ENCODE measurements around the gene MYH9. TPM values are rescaled to one million over a fixed set of nuclear protein-coding genes. Genes with fewer than 3 reads are reported as not detected.
A peak's percentile ranks its signal among the peaks of the same experiment; 100 is the strongest.

Gene MYH9
- polyA plus RNA-seq, 1 of the 3 experiments (the other 2 are of a cell fraction) = 303 TPM

GRCh38 chr22:36362932-36363331, 24.8 kb downstream of the MYH9 start:
- Histone ChIP-seq H4K20me1 (ENCODE audit: insufficient read depth) (peaks cover 99% of the 10 kb centered on the region), H3K27me3 (ENCODE audit: insufficient read depth) (no peaks in the 10 kb centered on the region), H2AFZ (ENCODE audit: low read depth) (no peak overlapping the region), H3K9ac (peak overlapping the region; percentile 26; the same call in 1 of the 2 replicates), H3K4me1 (ENCODE audit: control insufficient read depth in 1 of 2, insufficient read depth in 2 of 2, low read depth in 1 of 2, low read length in 1 of 2) (peaks cover 44 to 86% of the 10 kb centered on the region in 2 experiments), H3K27ac (ENCODE audit: low read depth in 2 of 2, low read length in 1 of 2) (peak overlapping the region in 1 of 2 experiments; percentile 84; a peak in 2 of 4 replicates), H3K9me2 (no peaks in the 10 kb centered on the region), H3K9me3 (no peaks in the 10 kb centered on the region), H3F3A (replicated peaks; ENCODE audit: insufficient read depth) (peaks cover 52% of the 10 kb centered on the region), H3K4me2 (peak overlapping the region; percentile 76; the same call in 1 of the 2 replicates), H3K4me3 (ENCODE audit: low read depth in 2 of 2, low read length in 1 of 2) (no peak overlapping the region), H3K36me3 (replicated peaks in 1 of 2; ENCODE audit: control insufficient read depth in 1 of 2, insufficient read depth in 2 of 2, low read length in 1 of 2) (peaks cover 5 to 6% of the 10 kb centered on the region in 2 experiments), H3K79me2 (ENCODE audit: insufficient read depth) (peaks cover 100% of the 10 kb centered on the region)
- CTCF ChIA-PET = interaction anchor here (0.7 to 1.5 kb wide), 3 partner anchors 13 to 107 kb away, joined by 3 to 5 read pairs (median 3); no protein-coding TSS in a partner anchor
- WGBS (ENCODE audit: low lambda C conversion rate) = 65% methylated on average over 2 of the region's 2 CpGs
- TF ChIP-seq EZH2phosphoT487 (IDR thresholded peaks at IDR 0.05; ENCODE audit: borderline replicate concordance, low read depth) = no peak
- TF ChIP-seq RXRA (IDR thresholded peaks at IDR 0.05; ENCODE audit: borderline replicate concordance, low read depth) = no peak
- TF ChIP-seq RCOR1 (IDR thresholded peaks at IDR 0.05; ENCODE audit: low read length) = no peak
- no peak for TF ChIP-seq USF2 (IDR thresholded peaks at IDR 0.05; ENCODE audit: borderline replicate concordance, low read depth, low read length)
- no peak for TF ChIP-seq NRF1 (IDR thresholded peaks at IDR 0.05; ENCODE audit: low read depth, low read length)
- 0 out of 2 replicates have a peak, but pooled peaks have one; percentile 42 for TF ChIP-seq FOSL2 (IDR thresholded peaks at IDR 0.05; ENCODE audit: borderline replicate concordance, low read depth)
- no peak for TF ChIP-seq SIN3A (IDR thresholded peaks at IDR 0.05; ENCODE audit: borderline replicate concordance, low read depth, low read length)
- TF ChIP-seq PBX3 (IDR thresholded peaks at IDR 0.05) = no peak
- TF ChIP-seq RAD21 (IDR thresholded peaks at IDR 0.05; ENCODE audit: low read length) = no peak
- no peak for TF ChIP-seq TEAD4 (IDR thresholded peaks at IDR 0.05; ENCODE audit: borderline replicate concordance, insufficient read depth)
- peak; percentile 38 for TF ChIP-seq JUND (IDR thresholded peaks at IDR 0.05)
- no peak for TF ChIP-seq GATA2 (CRISPR knock-in tag; IDR thresholded peaks at IDR 0.05)
- TF ChIP-seq MAX (IDR thresholded peaks at IDR 0.05; ENCODE audit: low read depth) = no peak
- no peak for TF ChIP-seq TCF12 (IDR thresholded peaks at IDR 0.05)
- TF ChIP-seq CHD2 (IDR thresholded peaks at IDR 0.05; ENCODE audit: low read length, partially characterized antibody) = no peak
- POLR2A ChIA-PET = no interaction called here
- no peak for DNase-seq

GRCh38 chr22:36362075-36362474, 25.7 kb downstream of the MYH9 start:
- H3K9me2 ChIP-seq = no peaks in the 10 kb centered on the region
- TF ChIP-seq MXI1 (IDR thresholded peaks at IDR 0.05; ENCODE audit: low read depth, low read length) (no peak), REST (IDR thresholded peaks at IDR 0.05; ENCODE audit: low read depth, low read length) (no peak), USF1 (IDR thresholded peaks at IDR 0.05; ENCODE audit: borderline replicate concordance, low read depth) (no peak), USF2 (IDR thresholded peaks at IDR 0.05; ENCODE audit: borderline replicate concordance, low read depth, low read length) (no peak), TCF12 (IDR thresholded peaks at IDR 0.05) (no peak), GABPA (IDR thresholded peaks at IDR 0.05; ENCODE audit: low read depth) (no peak), POLR2AphosphoS5 (IDR thresholded peaks at IDR 0.05; ENCODE audit: low read depth, low read length) (no peak), RFX5 (IDR thresholded peaks at IDR 0.05; ENCODE audit: low read length) (no peak)

More at GRCh38 chr22:36362075-36362474, 25.7 kb downstream of the MYH9 start:
- no peak for DNase-seq
- Histone ChIP-seq H3K9ac (no peak overlapping the region), H3K36me3 (replicated peaks in 1 of 2; ENCODE audit: control insufficient read depth in 1 of 2, insufficient read depth in 2 of 2, low read length in 1 of 2) (peaks cover 4 to 5% of the 10 kb centered on the region in 2 experiments), H3K4me3 (ENCODE audit: low read depth in 2 of 2, low read length in 1 of 2) (no peak overlapping the region), H3K79me2 (ENCODE audit: insufficient read depth) (peaks cover 100% of the 10 kb centered on the region), H3K4me2 (peak overlapping the region; percentile 75), H3F3A (replicated peaks; ENCODE audit: insufficient read depth) (peaks cover 54% of the 10 kb centered on the region), H3K27me3 (ENCODE audit: insufficient read depth) (no peaks in the 10 kb centered on the region), H4K20me1 (ENCODE audit: insufficient read depth) (peaks cover 99% of the 10 kb centered on the region), H2AFZ (ENCODE audit: low read depth) (no peak overlapping the region), H3K4me1 (ENCODE audit: control insufficient read depth in 1 of 2, insufficient read depth in 2 of 2, low read depth in 1 of 2, low read length in 1 of 2) (peaks cover 36 to 86% of the 10 kb centered on the region in 2 experiments), H3K9me3 (no peaks in the 10 kb centered on the region), H3K27ac (ENCODE audit: low read depth in 2 of 2, low read length in 1 of 2) (peak overlapping the region in 1 of 2 experiments; percentile 84; a peak in 1 of 4 replicates)
- ChIA-PET CTCF (interaction anchor here (1.4 kb wide), 1 partner anchor 108 kb away, joined by 5 read pairs; no protein-coding TSS in a partner anchor), POLR2A (interaction anchor here (0.6 to 1.2 kb wide), 2 partner anchors 10 to 17 kb away, joined by 3 to 4 read pairs; no protein-coding TSS in a partner anchor)
- 82% methylated on average over 4 of the region's 4 CpGs for WGBS (ENCODE audit: low lambda C conversion rate)

All from SK-N-SH (cell line).